Fibroblast of peridontal ligament (primary cell): ENCODE results near the gene MRM3.
"Not testable (repeated sequence)": the region's sequence is repeated elsewhere in the genome, so short reads cannot be mapped to it uniquely, and the experiment has no call there.

Experiments
- DNase-seq: peaks from one replicate; pipeline ENCODE4 v3.0.0-alpha.2; 2010; ENCODE audit errors: extremely low read depth

Gene MRM3

GRCh38 chr17:781805-782731 is at the start of gene MRM3, which contains the start of gene GLOD4:
TSS of gene MRM3 (plus strand) at chr17:782353. CDS start at chr17:782379, 26 bp downstream.
TSS of gene GLOD4 (minus strand) at chr17:782280. CDS start at chr17:782255, 25 bp downstream.
- peak; percentile 84 for DNase-seq

GRCh38 chr17:732902-733720 is 49.0 kb upstream of the MRM3 start:
- no peak for DNase-seq

- no peak for DNase-seq
These were observed 48.4 kb upstream of the MRM3 start for GRCh38 chr17:733743-734142.

DNA sequence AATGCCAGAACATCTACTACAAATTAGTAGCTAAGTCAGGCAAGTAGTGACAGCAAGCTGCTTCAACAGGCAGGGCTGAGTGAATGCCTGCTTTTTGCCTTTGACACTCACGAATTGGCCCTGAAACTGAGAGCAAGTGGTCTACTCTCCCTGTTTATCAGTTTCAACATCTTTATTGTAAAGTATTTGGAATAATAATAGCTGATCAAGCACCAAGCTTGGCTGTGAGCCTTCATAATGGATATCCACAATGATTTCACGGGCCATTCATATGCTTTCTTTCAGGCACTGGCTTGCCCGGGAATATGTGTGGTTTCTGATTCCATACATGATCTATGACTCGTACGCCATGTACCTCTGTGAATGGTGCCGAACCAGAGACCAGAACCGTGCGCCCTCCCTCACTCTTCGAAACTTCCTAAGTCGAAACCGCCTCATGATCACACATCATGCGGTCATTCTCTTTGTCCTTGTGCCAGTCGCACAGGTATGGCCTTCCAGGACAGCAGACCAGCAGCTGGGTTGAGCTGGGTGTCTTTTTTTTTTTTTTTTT is 44.5 kb upstream of the MRM3 start:
- no peak for DNase-seq

GRCh38 chr17:740240-741017 is 41.7 kb upstream of the MRM3 start:
- DNase-seq = no peak

DNA sequence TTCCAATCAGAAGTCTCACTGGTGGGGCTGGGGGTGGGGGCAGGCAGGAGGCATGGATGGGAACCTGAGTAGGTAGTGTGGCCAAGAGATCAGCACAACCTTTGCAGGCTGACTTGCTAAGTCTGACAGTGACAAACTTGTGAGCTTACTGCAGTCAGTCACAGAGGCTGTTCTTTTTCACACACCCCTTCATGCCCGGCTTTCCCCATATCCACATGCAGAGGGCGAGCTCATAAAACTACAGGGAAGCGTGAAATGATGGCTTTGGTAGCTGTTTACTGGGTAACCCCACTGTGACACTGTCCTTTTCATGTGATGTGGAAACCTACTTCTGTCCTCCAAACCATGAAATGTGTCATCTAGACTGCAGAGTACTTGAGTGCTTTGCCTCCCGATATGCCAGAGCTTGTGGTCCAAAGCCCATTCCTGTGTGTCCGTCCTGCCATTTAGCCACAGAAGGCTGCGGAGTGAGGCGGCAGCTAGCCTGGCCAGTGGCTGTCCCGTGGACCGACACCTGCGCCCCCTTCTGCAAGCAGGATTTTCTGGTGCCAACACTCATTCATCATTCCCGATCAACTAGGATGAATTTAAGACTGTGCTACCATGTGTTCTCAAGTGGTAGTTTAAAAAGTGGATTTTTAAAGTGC is 39.9 kb upstream of the MRM3 start:
- DNase-seq = no peak

DNA sequence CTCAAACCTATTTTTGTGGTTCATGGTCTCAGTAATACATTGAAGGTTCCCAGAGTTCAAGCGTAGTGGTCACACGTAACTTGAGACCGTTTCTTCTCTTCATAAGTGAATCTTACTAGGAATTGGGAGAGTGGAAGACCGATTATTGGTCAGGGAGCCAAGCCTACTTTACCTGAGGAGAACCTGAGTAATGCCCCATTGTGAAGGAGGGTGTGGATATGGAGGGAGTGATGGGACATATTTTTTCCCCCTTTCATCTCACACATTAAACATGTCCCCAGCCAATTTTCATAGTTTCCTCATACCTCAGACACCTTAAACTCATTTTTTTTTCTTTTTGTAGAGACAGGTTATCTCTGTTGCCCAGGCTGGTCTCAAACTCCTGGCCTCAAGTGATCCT is 39.0 kb upstream of the MRM3 start:
- DNase-seq = no peak

GRCh38 chr17:744937-745336 is 37.2 kb upstream of the MRM3 start:
- no peak for DNase-seq

DNA sequence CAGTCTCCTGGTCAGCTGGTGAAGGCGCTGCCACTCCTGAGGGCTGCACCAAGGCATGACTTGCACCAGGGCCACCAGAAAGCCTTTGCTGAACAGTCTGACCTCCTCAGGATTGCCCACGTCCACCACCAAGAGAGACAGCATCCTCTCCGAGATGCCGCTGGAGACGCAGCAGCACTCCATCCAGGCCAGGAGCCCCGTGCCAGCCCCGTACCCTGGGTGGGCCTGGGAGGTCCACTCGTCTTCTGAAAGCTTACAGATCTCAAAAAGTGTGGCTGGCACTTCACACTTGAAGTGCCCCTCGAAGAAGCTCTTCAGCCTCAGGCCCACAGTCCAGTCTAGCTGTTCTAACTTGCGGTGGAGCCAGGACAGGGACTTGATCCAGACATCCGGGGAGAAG is 36.7 kb upstream of the MRM3 start:
- DNase-seq = no peak

GRCh38 chr17:746181-746580 is 36.0 kb upstream of the MRM3 start:
- DNase-seq = no peak

GRCh38 chr17:746783-747629 is 35.1 kb upstream of the MRM3 start:
- DNase-seq = no peak

- not testable (repeated sequence) for DNase-seq
These were observed 33.5 kb upstream of the MRM3 start for GRCh38 chr17:748604-749003.

DNA sequence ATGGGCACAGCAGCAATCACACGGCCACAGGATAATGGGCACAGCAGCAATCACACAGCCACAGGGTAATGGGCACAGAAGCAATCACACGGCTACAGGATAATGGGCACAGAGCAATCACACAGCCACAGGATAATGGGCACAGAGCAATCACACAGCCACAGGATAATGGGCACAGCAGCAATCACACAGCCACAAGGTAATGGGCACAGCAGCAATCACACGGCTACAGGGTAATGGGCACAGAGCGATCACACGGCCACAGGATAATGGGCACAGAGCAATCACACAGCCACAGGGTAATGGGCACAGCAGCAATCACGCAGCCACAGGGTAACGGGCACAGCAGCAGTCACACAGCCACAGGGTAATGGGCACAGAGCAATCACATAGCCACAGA is 32.8 kb upstream of the MRM3 start:
- not testable (repeated sequence) for DNase-seq

- DNase-seq = no peak
These were observed 31.6 kb upstream of the MRM3 start for GRCh38 chr17:750431-751037.

GRCh38 chr17:751269-752001 is 30.7 kb upstream of the MRM3 start:
- peak; percentile 40 for DNase-seq

DNA sequence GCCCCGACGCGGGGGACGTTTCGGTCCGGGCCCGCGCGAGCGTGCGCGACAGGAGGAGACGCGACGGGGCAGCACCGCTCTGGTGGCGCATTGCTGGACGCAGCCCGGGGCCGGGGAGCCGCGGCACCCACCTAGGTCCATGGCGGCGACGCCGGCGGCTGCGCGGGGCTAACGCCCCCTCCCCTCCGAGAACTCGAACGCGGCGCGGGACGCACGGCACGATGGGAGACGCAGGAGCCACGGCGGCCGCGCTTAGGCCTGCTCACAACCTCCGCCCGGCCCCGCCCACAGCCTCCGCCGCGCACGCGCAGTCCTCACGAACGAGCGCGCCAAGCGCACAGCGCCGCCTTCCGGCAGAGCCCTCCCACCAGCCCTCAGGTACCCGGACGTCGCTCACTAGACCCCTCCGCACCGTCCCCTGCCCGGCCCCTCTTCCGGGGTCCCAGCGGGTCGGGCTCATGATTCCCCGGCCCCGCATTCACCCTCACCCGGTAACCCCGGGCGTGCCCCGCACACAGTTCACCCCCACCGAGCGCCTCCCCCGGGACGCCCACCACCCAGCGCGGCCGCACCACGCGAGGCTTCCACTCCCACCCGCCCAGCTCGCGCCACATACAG is 30.0 kb upstream of the MRM3 start, which contains the start of gene GEMIN4:
Gene GEMIN4, minus strand, starts transcription at position 263 of the 618 bp plus-strand sequence. Its CDS starts 122 bp downstream, at position 141.
- DNase-seq = peak; percentile 80

DNA sequence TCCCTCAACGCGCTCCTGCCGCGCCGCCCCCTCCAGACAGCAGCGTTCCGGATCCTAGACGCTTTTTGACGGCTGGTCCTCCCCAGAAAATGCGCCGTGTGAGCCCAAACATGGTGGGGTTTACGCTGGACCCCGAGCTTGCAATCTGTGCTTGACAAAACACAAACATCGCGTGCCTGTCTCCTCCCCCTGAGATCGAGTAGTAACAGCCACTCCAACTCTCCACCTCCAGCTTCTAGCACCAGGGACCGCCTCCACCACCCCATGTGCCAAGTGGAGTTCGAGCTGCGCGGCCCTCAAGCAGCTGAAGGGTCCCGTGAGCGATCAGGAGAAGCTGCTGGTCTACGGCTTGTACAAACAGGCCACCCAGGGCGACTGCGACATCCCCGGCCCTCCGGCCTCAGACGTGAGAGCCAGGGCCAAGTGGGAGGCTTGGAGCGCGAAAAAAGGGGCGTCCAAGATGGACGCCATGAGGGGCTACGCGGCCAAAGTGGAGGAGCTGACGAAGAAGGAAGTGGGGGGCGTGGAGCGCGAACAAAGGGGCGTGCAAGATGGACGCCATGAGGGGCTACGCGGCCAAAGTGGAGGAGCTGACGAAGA is 29.4 kb upstream of the MRM3 start:
- DNase-seq = peak; percentile 57

- no peak for DNase-seq
These were observed 28.7 kb upstream of the MRM3 start for GRCh38 chr17:753418-753817.
